WTC11 (cell line): ENCODE data around the gene EEIG1. TPM values are rescaled to one million over a fixed set of nuclear protein-coding genes. Genes with fewer than 3 reads are reported as not detected.

Experiments used
- ATAC-seq: fragments of 200-7000 bp; cut with Tn5 transposase; 2 replicates; pipeline ENCODE4 v1.10.0; 2021; ENCODE audit warnings: mild to moderate bottlenecking, moderate library complexity
- CTCF ChIA-PET: fragments of 300-600 bp; sonication (Branson Sonifier 250); formaldehyde crosslinking; loops from one replicate; lab custom pipeline; 2021; ENCODE audit warnings: antibody characterized with exemption; lab: Charles Lee
- POLR2A ChIA-PET: fragments of 350-600 bp; sonication (Branson Sonifier 250); formaldehyde crosslinking; loops from one replicate; lab custom pipeline; 2021; ENCODE audit warnings: antibody characterized with exemption; lab: Charles Lee
- DNase-seq: peaks from one replicate; pipeline ENCODE4 v3.0.0; 2021; ENCODE audit warnings: low spot score
- H3K27ac Mint-ChIP-seq: 2 replicates; pipeline ENCODE4 v1.8.0; 2021; ENCODE audit warnings: mixed read lengths
- H3K27me3 Mint-ChIP-seq: 2 replicates; pipeline ENCODE4 v1.8.0; 2021; ENCODE audit warnings: low read depth, mild to moderate bottlenecking, moderate library complexity, mixed read lengths
- H3K36me3 Mint-ChIP-seq: 2 replicates; pipeline ENCODE4 v1.8.0; 2021; ENCODE audit warnings: mixed read lengths
- H3K4me1 Mint-ChIP-seq: 2 replicates; pipeline ENCODE4 v1.8.0; 2022; ENCODE audit warnings: mixed read lengths
- H3K4me3 Mint-ChIP-seq: 2 replicates; pipeline ENCODE4 v1.8.0; 2021; ENCODE audit warnings: mild to moderate bottlenecking, moderate library complexity, mixed read lengths
- H3K9me3 Mint-ChIP-seq: 2 replicates; pipeline ENCODE4 v1.8.0; 2021; ENCODE audit warnings: mixed read lengths
- AR ChIP-seq: fragments of 250-450 bp; sonication (Bioruptor Pico); IDR thresholded peaks from 2 replicates; pipeline ENCODE4 v1.9.0; 2021; ENCODE audit warnings: mild to moderate bottlenecking
- ATF1 ChIP-seq: sonication (generic); formaldehyde crosslinking; IDR thresholded peaks from 2 replicates; pipeline ENCODE4 v1.8.1; 2023; ENCODE audit warnings: mild to moderate bottlenecking, moderate library complexity, missing genetic modification reagents
- ATF3 ChIP-seq: sonication (generic); formaldehyde crosslinking; conservative IDR thresholded peaks from 2 replicates; pipeline ENCODE4 v1.8.1; 2022; ENCODE audit warnings: mild to moderate bottlenecking, missing genetic modification reagents
- CREM ChIP-seq: sonication (generic); formaldehyde crosslinking; IDR thresholded peaks from 2 replicates; pipeline ENCODE4 v1.8.1; 2022; ENCODE audit warnings: mild to moderate bottlenecking, missing genetic modification reagents, moderate library complexity
- ERG ChIP-seq: fragments of 250-450 bp; sonication (Bioruptor Pico); IDR thresholded peaks from 2 replicates; pipeline ENCODE4 v1.8.0; 2021; ENCODE audit warnings: mild to moderate bottlenecking
- FOXP1 ChIP-seq: sonication (generic); formaldehyde crosslinking; IDR thresholded peaks from 2 replicates; pipeline ENCODE4 v1.8.0; 2022; ENCODE audit warnings: missing genetic modification reagents, mild to moderate bottlenecking, moderate library complexity, borderline replicate concordance
- GABPB1 ChIP-seq: sonication (generic); formaldehyde crosslinking; IDR thresholded peaks from 2 replicates; pipeline ENCODE4 v1.8.1; 2023; ENCODE audit warnings: mild to moderate bottlenecking, missing genetic modification reagents
- HMGA2 ChIP-seq: fragments of 250-450 bp; sonication (Bioruptor Pico); IDR thresholded peaks from 2 replicates; pipeline ENCODE4 v1.4.0; 2021; ENCODE audit warnings: mild to moderate bottlenecking, moderate library complexity
- IRF2 ChIP-seq: sonication (generic); formaldehyde crosslinking; IDR thresholded peaks from 2 replicates; pipeline ENCODE4 v1.8.0; 2022; ENCODE audit warnings: low read depth, missing genetic modification reagents, borderline replicate concordance
- MAX ChIP-seq: sonication (generic); formaldehyde crosslinking; IDR thresholded peaks from 2 replicates; pipeline ENCODE4 v1.8.0; 2022; ENCODE audit warnings: mild to moderate bottlenecking, missing genetic modification reagents
- NR3C1 ChIP-seq: sonication (generic); formaldehyde crosslinking; conservative IDR thresholded peaks from 2 replicates; pipeline ENCODE4 v1.8.1; 2023; ENCODE audit warnings: low read depth, mild to moderate bottlenecking, missing genetic modification reagents
- OVOL2 ChIP-seq: fragments of 250-450 bp; sonication (Bioruptor Pico); IDR thresholded peaks from 2 replicates; pipeline ENCODE4 v1.9.0; 2021; ENCODE audit warnings: mild to moderate bottlenecking, borderline replicate concordance
- SMAD3 ChIP-seq: sonication (generic); formaldehyde crosslinking; IDR thresholded peaks from 2 replicates; pipeline ENCODE4 v1.8.0; 2022; ENCODE audit warnings: missing genetic modification reagents, mild to moderate bottlenecking, borderline replicate concordance
- USF1 ChIP-seq: sonication (generic); formaldehyde crosslinking; IDR thresholded peaks from 2 replicates; pipeline ENCODE4 v1.8.0; 2022; ENCODE audit warnings: mild to moderate bottlenecking, missing genetic modification reagents
- ZNF416 ChIP-seq: fragments of 250-450 bp; sonication (Bioruptor Pico); IDR thresholded peaks from 2 replicates; pipeline ENCODE4 v1.9.0; 2021; ENCODE audit warnings: mild to moderate bottlenecking, inconsistent platforms
- ZNF425 ChIP-seq: fragments of 250-450 bp; sonication (Bioruptor Pico); conservative IDR thresholded peaks from 2 replicates; pipeline ENCODE4 v1.9.0; 2021; ENCODE audit warnings: mild to moderate bottlenecking
- total RNA-seq: library from RNA; stranded (reverse); gene quantifications from 3 replicates; pipeline ENCODE4 v1.2.3, GENCODE V29; 2021

Gene EEIG1
- total RNA-seq, 1 experiment from 2014 or later: 66.4 TPM

GRCh38 chr9:127940593-127940992 is 40.2 kb downstream of the EEIG1 start:
- peak overlapping the region; percentile 27; the same call in 1 of the 2 replicates for H3K27ac Mint-ChIP-seq

GRCh38 chr9:127938298-127938690 is 42.5 kb downstream of the EEIG1 start:
- Mint-ChIP-seq H3K4me1 (peaks cover 34% of the 10 kb centered on the region), H3K4me3 (peak overlapping the region; percentile 90), H3K27me3 (no peaks in the 10 kb centered on the region), H3K36me3 (peaks cover 3% of the 10 kb centered on the region; the same call in 1 of the 2 replicates)
- ChIA-PET POLR2A (interaction anchor here (0.6 to 1.2 kb wide), 2 partner anchors 17 to 126 kb away, joined by 3 to 5 read pairs; no protein-coding TSS in a partner anchor), CTCF (interaction anchor here (2.0 kb wide), 1 partner anchor 97 kb away, joined by 5 read pairs; no protein-coding TSS in a partner anchor)
- peak; percentile 9 for ATAC-seq
- no peak for TF ChIP-seq GABPB1 (CRISPR knock-in tag)
- no peak for TF ChIP-seq USF1 (CRISPR knock-in tag)
- no peak for TF ChIP-seq ZNF425 (CRISPR knock-in tag)
- no peak for TF ChIP-seq NR3C1 (CRISPR knock-in tag)
- no peak for TF ChIP-seq ERG (CRISPR knock-in tag)
- TF ChIP-seq FOXP1 (CRISPR knock-in tag): no peak
- TF ChIP-seq, all 79 proteins: peak for 0
- peak overlapping the region; percentile 95 for H3K27ac Mint-ChIP-seq
- no peak for DNase-seq
- no peaks in the 10 kb centered on the region for H3K9me3 Mint-ChIP-seq

More at GRCh38 chr9:127940593-127940992, 40.2 kb downstream of the EEIG1 start:
- ATAC-seq (no peak), DNase-seq (no peak)
- Mint-ChIP-seq H3K27me3 (no peaks in the 10 kb centered on the region), H3K9me3 (no peaks in the 10 kb centered on the region), H3K4me1 (peaks cover 41% of the 10 kb centered on the region), H3K4me3 (no peak overlapping the region), H3K36me3 (peaks cover 8% of the 10 kb centered on the region; the same call in 1 of the 2 replicates)
- no peak for TF ChIP-seq HMGA2 (CRISPR knock-in tag)
- no peak for TF ChIP-seq MAX (CRISPR knock-in tag)
- no peak for TF ChIP-seq IRF2 (CRISPR knock-in tag)
- no peak for TF ChIP-seq ATF3 (CRISPR knock-in tag)
- no peak for TF ChIP-seq ATF1
- no peak for TF ChIP-seq OVOL2 (CRISPR knock-in tag)
- TF ChIP-seq ZNF416 (CRISPR knock-in tag): no peak
- no peak for TF ChIP-seq CREM (CRISPR knock-in tag)
- no peak for TF ChIP-seq AR (CRISPR knock-in tag)
- TF ChIP-seq SMAD3: no peak
- CTCF ChIA-PET: interaction anchor here (1.0 to 5.2 kb wide), 8 partner anchors 11 to 177 kb away, joined by 3 to 179 read pairs (median 62); partner anchors contain the start of genes EEIG1 and PIP5KL1
- POLR2A ChIA-PET: no interaction called here
